NB4 (cell line): ENCODE data around the gene EIF6.

Source experiments
- DNase-seq: peaks from one replicate; pipeline ENCODE4 v3.0.0; 2010; ENCODE audit warnings: low read depth
- H3K4me3 ChIP-seq: one replicate; pipeline ENCODE4 v1.5.1; 2011; ENCODE audit warnings: mild to moderate bottlenecking, low read depth, low read length, moderate library complexity
- MYC ChIP-seq: IDR thresholded peaks from 2 replicates; pipeline ENCODE4 v1.6.1; 2011; ENCODE audit warnings: low read depth, low read length
- POLR2A ChIP-seq: IDR thresholded peaks from 2 replicates; pipeline ENCODE4 v1.6.1; 2011; ENCODE audit warnings: mild to moderate bottlenecking; ENCODE audit not compliant: insufficient read length; ENCODE audit errors: extremely low read depth
- TF ChIP-seq, protein P1 (sequence below): IDR thresholded peaks from one replicate; pipeline ENCODE4 v1.5.1; 2012; ENCODE audit warnings: low read depth, low read length
- TF ChIP-seq, protein P2 (sequence below): IDR thresholded peaks from 2 replicates; pipeline ENCODE4 v1.6.1; 2011; ENCODE audit warnings: low read depth, low read length

EIF6 gene

DNA sequence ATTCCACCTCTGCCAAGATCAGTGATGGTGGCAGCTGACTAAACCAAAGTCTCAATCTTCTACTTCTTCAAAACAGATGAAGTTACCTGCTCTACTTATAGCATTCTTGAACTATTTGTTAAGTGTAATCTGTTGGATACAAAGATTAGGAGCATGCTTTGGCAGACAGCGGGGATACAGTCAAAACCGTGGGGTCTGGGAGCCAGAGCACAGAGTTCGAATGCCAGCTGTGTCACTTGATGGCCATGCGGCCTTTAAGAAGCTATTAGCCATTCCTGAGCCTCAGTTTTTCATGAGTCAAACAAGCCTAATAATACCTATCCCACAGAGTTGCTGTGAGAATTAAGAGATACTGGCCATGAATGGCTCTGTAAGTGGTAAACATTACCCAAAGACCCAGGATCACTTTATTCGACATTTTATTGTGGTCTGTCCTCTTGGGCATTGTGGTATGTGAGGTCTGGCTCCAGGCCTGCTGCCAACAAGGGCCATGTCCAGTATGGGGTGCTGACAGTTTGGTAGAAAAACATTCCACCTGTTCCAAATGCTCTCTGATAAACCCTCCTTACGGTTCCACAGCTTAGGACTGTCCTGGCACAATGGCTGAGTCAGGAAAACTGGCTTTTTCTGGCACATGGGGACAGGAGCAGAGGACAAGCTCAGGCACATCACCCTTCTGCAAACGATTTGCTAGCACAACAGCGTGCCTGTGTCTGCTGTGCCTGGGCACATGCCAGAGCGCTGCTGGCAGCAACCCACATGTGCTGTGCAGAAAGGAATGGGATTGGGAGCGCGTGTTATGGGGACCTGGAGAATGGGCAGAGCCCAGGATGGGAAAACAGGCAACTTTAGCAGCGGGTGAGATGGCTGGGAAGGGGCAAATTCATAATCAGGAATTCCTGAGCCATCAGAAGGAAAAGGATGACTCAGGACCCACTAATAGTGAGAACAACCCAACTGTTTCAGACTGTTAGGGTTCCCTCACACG lies 23.4 kb upstream of the EIF6 start:
- TF ChIP-seq, protein P1, sequence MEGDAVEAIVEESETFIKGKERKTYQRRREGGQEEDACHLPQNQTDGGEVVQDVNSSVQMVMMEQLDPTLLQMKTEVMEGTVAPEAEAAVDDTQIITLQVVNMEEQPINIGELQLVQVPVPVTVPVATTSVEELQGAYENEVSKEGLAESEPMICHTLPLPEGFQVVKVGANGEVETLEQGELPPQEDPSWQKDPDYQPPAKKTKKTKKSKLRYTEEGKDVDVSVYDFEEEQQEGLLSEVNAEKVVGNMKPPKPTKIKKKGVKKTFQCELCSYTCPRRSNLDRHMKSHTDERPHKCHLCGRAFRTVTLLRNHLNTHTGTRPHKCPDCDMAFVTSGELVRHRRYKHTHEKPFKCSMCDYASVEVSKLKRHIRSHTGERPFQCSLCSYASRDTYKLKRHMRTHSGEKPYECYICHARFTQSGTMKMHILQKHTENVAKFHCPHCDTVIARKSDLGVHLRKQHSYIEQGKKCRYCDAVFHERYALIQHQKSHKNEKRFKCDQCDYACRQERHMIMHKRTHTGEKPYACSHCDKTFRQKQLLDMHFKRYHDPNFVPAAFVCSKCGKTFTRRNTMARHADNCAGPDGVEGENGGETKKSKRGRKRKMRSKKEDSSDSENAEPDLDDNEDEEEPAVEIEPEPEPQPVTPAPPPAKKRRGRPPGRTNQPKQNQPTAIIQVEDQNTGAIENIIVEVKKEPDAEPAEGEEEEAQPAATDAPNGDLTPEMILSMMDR: no peak
- TF ChIP-seq POLR2A (no peak), MYC (no peak)
- TF ChIP-seq, protein P2, sequence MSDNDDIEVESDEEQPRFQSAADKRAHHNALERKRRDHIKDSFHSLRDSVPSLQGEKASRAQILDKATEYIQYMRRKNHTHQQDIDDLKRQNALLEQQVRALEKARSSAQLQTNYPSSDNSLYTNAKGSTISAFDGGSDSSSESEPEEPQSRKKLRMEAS: no peak
- no peak overlapping the region for H3K4me3 ChIP-seq
- peak; percentile 48 for DNase-seq

DNA sequence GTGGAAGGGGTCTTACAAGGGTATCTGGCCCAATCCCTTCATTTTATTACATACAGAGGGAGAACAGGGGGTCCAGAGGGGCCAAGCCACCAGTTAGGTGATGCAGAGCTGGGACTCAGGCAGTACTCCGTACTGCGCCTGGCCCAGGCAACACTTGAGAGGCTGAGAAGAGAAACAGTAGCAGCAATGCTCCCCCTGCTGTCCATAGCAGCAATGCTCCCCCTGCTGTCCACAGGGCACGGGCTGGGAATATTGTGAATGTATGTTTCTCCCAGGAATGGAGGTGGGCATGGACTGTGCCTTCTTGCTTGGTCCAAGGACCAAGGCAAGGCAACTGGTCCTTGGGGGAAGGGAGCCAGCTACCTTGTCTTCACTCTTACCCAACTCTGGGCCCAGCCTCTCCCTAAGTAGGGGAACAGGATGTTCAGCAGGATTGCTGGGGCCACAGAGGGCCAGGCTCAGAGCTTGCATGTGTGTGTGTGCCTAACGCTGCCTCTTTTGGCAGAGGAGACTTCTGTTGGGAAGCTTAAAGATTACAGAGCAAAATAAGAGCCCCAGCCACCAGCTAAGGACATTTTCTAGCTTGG lies 22.5 kb upstream of the EIF6 start:
- TF ChIP-seq, protein P1: peak; percentile 95
- TF ChIP-seq POLR2A: no peak
- peak; percentile 75 for DNase-seq

DNA sequence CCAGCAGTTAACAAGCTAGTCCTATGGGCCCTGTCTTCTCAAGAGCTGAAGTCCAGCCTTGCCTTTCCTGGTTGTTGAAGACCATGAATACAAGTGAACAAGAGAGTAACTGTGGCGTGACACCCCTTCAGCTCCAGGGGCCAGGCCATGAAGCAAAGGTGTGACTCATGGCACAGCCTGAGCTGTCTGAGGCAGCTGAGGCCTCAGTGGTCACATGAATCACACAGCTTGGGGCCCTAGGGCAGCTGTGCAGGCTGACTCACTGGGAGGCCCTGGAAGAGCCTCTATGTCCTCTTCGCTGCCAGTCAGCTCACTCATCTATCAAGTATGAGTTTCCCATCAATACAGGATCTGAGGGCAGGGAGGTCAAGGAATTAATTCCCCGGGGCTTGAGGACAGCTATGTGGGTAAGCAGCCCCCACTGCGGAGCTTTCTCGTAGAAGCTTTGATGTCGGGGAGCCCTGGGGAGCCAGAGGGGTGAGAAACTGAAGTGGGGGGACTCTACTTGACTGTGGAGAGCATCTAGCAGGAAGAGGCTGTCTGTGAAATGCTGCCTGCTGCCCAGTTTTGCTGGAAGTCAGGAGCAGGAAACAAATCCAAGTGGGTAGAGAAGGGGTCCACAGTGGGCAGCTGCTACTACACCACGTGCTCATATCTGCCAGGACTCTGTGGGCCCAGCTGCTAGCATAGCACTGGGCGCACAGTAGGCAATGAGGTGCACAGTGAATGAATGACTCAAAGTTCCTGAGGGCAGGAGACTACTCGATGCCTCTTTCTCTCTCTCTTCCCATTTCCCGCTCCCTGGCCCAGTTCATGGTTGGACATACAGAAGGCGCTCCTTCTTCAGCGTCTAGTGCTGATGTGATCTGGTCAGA lies 21.3 kb upstream of the EIF6 start:
- peak; percentile 99 for DNase-seq
- TF ChIP-seq, protein P2: peak; percentile 93
- TF ChIP-seq POLR2A (no peak), MYC (peak; percentile 85)
- TF ChIP-seq, protein P1: no peak
- no peak overlapping the region for H3K4me3 ChIP-seq

More for the DNA sequence above, 22.5 kb upstream of the EIF6 start:
- H3K4me3 ChIP-seq: no peak overlapping the region

DNA sequence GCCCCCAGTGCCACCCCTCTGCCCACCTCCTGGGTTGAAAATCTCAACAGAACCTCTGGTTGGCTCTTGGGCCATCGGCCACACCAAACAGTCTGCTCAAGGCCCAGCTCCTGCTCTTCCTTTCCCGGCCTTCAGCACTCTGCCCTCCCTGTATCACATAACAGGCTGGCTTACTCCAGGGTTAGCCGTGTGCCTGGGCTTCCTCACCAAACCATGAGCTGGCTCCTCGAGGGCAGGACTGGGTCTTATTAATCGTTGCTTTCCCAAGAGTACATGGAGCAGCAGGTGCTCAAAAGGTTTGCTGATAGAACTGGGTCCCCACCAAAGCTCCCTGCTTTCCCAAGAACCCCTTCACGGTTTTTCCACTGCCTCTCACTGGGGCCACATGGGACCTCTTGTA lies 20.4 kb upstream of the EIF6 start:
- TF ChIP-seq POLR2A: no peak
- TF ChIP-seq, protein P2: no peak
- TF ChIP-seq MYC: no peak
- TF ChIP-seq, protein P1: no peak
- DNase-seq: no peak
- H3K4me3 ChIP-seq: no peak overlapping the region

DNA sequence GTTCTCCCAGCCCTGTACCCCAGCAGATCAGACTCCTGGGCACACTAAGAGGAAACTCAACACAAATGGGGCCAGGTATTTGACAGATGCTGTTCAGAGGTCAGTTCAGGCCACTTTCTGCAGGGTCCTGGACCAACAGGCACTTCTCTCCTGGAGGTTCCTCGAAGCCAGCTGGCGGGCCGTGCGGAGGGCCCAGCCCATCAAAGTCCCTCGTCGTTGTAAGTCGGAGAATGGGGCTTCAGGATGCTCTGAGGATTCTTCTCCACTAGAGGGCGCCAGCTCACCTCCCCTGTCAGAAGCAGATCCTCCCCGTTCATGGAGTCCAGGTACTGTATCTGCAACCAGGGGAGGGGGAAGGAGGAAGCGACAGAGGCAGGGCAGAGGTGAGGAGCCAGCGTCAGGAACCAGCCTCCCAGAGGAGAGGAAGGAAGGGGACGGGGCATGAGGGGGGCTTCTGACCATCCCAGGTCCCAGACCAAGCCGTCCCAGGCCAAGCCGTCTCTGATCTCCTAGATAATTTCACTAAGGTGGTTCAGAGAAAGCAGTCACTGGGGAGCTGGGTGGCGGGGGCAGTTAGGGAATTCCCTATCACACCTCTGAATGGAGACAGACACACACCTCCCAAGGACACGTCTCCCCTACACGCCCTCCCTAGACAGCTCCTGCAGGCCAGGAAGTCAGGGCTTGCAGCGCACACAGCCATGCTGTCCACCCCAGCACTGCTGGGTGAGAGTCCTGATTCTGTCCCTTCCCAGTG lies 19.3 kb upstream of the EIF6 start:
- H3K4me3 ChIP-seq: no peak overlapping the region
- TF ChIP-seq, protein P1: peak; percentile 96
- peak; percentile 35; the same call in 1 of the 2 replicates for TF ChIP-seq MYC
- no peak for TF ChIP-seq POLR2A
- TF ChIP-seq, protein P2: peak; percentile 53
- peak; percentile 93 for DNase-seq
